Measurements from ENCODE around the gene CHAC1. TPM values are rescaled to one million over a fixed set of nuclear protein-coding genes. Genes with fewer than 3 reads are reported as not detected.
A peak's percentile ranks its signal among the peaks of the same experiment; 100 is the strongest.

CHAC1 gene
- total RNA-seq, 2 experiments from 2014 or later: 0.42 to 0.47 TPM

- CTCF ChIA-PET: interaction anchor here (1.5 to 5.9 kb wide), 4 partner anchors 12 to 114 kb away, joined by 3 to 62 read pairs (median 8); partner anchors contain the start of gene VPS18
- TF ChIP-seq, protein P1, sequence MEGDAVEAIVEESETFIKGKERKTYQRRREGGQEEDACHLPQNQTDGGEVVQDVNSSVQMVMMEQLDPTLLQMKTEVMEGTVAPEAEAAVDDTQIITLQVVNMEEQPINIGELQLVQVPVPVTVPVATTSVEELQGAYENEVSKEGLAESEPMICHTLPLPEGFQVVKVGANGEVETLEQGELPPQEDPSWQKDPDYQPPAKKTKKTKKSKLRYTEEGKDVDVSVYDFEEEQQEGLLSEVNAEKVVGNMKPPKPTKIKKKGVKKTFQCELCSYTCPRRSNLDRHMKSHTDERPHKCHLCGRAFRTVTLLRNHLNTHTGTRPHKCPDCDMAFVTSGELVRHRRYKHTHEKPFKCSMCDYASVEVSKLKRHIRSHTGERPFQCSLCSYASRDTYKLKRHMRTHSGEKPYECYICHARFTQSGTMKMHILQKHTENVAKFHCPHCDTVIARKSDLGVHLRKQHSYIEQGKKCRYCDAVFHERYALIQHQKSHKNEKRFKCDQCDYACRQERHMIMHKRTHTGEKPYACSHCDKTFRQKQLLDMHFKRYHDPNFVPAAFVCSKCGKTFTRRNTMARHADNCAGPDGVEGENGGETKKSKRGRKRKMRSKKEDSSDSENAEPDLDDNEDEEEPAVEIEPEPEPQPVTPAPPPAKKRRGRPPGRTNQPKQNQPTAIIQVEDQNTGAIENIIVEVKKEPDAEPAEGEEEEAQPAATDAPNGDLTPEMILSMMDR (IDR thresholded peaks at IDR 0.05): no peak
- Mint-ChIP-seq H3K27me3 (no peaks in the 10 kb centered on the region), H3K4me1 (ENCODE audit: low read depth) (peaks cover 32% of the 10 kb centered on the region), H3K27ac (peak overlapping the region; percentile 84), H3K4me3 (peak overlapping the region; percentile 89), H3K36me3 (ENCODE audit: low read depth) (peaks cover 15% of the 10 kb centered on the region), H3K9me3 (no peaks in the 10 kb centered on the region)
- Histone ChIP-seq H3K4me3 (ENCODE audit: low read length) (no peak overlapping the region), H3K4me1 (ENCODE audit: insufficient read depth, low read length) (peaks cover 40% of the 10 kb centered on the region), H3K36me3 (ENCODE audit: insufficient read depth, low read length) (peaks cover 8% of the 10 kb centered on the region), H3K9me3 (ENCODE audit: control insufficient read depth in 1 of 2, insufficient read depth in 1 of 2, low read length in 2 of 2) (no peaks in the 10 kb centered on the region), H3K27ac (ENCODE audit: low read depth in 1 of 2, low read length in 2 of 2) (peak overlapping the region; percentile 67 to 78), H3K27me3 (ENCODE audit: control insufficient read depth in 1 of 2, insufficient read depth in 2 of 2, low read length in 2 of 2) (no peaks in the 10 kb centered on the region)
- DNase-seq: no peak
- intact Hi-C loops (cut with DNase I, micrococcal nuclease): loop anchor here (5.0 to 10.0 kb wide), 3 partner anchors 47 to 907 kb away; partner anchors contain the start of genes CHAC1 (in 1 of the 2), NUSAP1 (in 1 of the 2) and OIP5 (in 1 of the 2)
- no peak for ATAC-seq (ENCODE audit: poor library complexity)
- POLR2A ChIA-PET: interaction anchor here (0.6 to 3.2 kb wide), 7 partner anchors 10 to 424 kb away, joined by 3 to 24 read pairs (median 4); partner anchors contain the start of genes CHAC1, DLL4, NUSAP1 and OIP5
Observed at GRCh38 chr15:40908095-40908494, 45.2 kb upstream of the CHAC1 start.

DNA sequence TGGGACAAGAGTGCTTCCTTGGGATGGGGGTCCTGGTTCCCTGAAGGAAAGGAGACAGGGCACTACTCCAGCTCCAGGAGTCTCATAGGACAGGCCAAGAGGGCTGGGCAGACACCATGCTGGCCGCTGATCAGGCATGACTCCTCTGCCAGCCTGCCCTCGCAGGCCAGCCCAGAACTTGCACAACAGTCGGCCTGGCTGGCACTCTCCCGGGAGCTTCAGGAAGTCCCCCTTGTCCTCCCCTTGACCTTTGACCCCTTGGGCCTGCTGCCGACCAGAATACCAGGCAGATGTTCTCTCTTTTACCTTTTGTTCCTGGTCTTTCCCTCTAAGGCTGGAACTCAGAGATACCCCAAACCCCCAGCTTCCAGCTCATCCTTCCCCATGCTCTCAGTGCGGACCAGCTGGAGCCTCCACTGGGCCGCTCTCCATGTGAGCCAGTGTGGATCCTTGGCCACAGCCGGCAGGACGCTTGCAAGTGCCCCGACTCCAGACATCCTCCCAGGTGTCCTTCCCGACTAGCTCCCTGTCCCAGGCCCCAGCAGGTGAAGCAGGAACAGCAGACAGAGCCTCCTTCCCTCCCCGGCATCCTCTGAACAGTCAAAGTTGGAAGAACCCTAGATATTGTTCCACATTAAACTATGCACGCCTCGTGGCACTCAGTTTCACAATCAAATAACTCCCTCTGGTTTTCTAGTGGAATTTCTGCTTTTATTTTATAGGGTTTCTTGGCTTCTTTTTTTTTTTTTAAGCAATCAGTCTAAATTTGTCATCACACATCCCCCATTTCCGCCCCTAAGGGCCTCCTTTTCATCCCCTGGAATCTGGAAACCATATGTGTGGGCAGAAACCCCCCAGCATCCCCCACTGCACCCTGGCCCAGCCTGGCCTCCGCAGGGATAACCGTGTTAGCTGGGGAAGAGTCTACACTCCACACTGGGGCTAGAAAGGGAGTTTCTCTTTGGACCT is 43.3 kb upstream of the CHAC1 start:
- Histone ChIP-seq H3K9me3 (ENCODE audit: control insufficient read depth in 1 of 2, insufficient read depth in 1 of 2, low read length in 2 of 2) (no peaks in the 10 kb centered on the region), H3K36me3 (ENCODE audit: insufficient read depth, low read length) (no peaks in the 10 kb centered on the region), H3K27ac (ENCODE audit: low read depth in 1 of 2, low read length in 2 of 2) (no peak overlapping the region), H3K4me1 (ENCODE audit: insufficient read depth, low read length) (peaks cover 26% of the 10 kb centered on the region), H3K27me3 (ENCODE audit: control insufficient read depth in 1 of 2, insufficient read depth in 2 of 2, low read length in 2 of 2) (no peaks in the 10 kb centered on the region), H3K4me3 (ENCODE audit: low read length) (no peak overlapping the region)
- TF ChIP-seq, protein P1 (IDR thresholded peaks at IDR 0.05): no peak
- ATAC-seq (ENCODE audit: poor library complexity): no peak
- Mint-ChIP-seq H3K4me3 (peak overlapping the region; percentile 0), H3K4me1 (ENCODE audit: low read depth) (peaks cover 22% of the 10 kb centered on the region), H3K27me3 (no peaks in the 10 kb centered on the region), H3K36me3 (ENCODE audit: low read depth) (no peaks in the 10 kb centered on the region), H3K27ac (peak overlapping the region; percentile 84), H3K9me3 (no peaks in the 10 kb centered on the region)
- DNase-seq: peak in 3 of 14 experiments; percentile 1 to 49 (median 23)
- ChIA-PET CTCF (interaction anchor here (2.0 kb wide), 1 partner anchor 15 kb away, joined by 6 read pairs; the partner anchor contains the start of gene VPS18), POLR2A (interaction anchor here (1.1 to 1.2 kb wide), 2 partner anchors 19 to 43 kb away, joined by 3 read pairs; partner anchors contain the start of gene CHAC1)
- intact Hi-C loops (cut with DNase I, micrococcal nuclease): loop anchor here (5.0 to 10.0 kb wide), 3 partner anchors 45 to 905 kb away; partner anchors contain the start of genes CHAC1 (in 1 of the 2), NUSAP1 (in 1 of the 2) and OIP5 (in 1 of the 2)

GRCh38 chr15:40911141-40911540 is 42.1 kb upstream of the CHAC1 start:
- H3K4me1 ChIP-seq (ENCODE audit: insufficient read depth, low read length): peaks cover 21% of the 10 kb centered on the region
- intact Hi-C loops (cut with DNase I, micrococcal nuclease): no loop called here
- no peaks in the 10 kb centered on the region for H3K27me3 ChIP-seq (ENCODE audit: control insufficient read depth in 1 of 2, insufficient read depth in 2 of 2, low read length in 2 of 2)
- no peaks in the 10 kb centered on the region for H3K9me3 ChIP-seq (ENCODE audit: control insufficient read depth in 1 of 2, insufficient read depth in 1 of 2, low read length in 2 of 2)
- CTCF ChIA-PET: interaction anchor here (0.6 kb wide), 1 partner anchor 62 kb away, joined by 3 read pairs; no protein-coding TSS in a partner anchor
- TF ChIP-seq, protein P1 (IDR thresholded peaks at IDR 0.05): no peak
- peaks cover 16% of the 10 kb centered on the region for H3K4me1 Mint-ChIP-seq (ENCODE audit: low read depth)
- H3K27me3 Mint-ChIP-seq: no peaks in the 10 kb centered on the region
- no peak overlapping the region for H3K4me3 ChIP-seq (ENCODE audit: low read length)
- ATAC-seq (ENCODE audit: poor library complexity) (no peak), DNase-seq (no peak)
- no peaks in the 10 kb centered on the region for H3K9me3 Mint-ChIP-seq
- no peak overlapping the region for H3K27ac Mint-ChIP-seq
- POLR2A ChIA-PET: no interaction called here
- H3K27ac ChIP-seq (ENCODE audit: low read depth in 1 of 2, low read length in 2 of 2): no peak overlapping the region
- H3K36me3 Mint-ChIP-seq (ENCODE audit: low read depth): no peaks in the 10 kb centered on the region
- no peaks in the 10 kb centered on the region for H3K36me3 ChIP-seq (ENCODE audit: insufficient read depth, low read length)
- H3K4me3 Mint-ChIP-seq: no peak overlapping the region

All from CD4-positive, alpha-beta T cell (primary cell).